WI38 (cell line): ENCODE data around the gene SSR4.

Experiments
- H3K4me3 ChIP-seq: 2 replicates; pipeline ENCODE4 v1.5.1; 2011; ENCODE audit warnings: low read depth, mild to moderate bottlenecking, control low read depth, low read length
- TF ChIP-seq, protein P1 (sequence below): IDR thresholded peaks from 2 replicates; pipeline ENCODE4 v1.5.1; 2012; ENCODE audit warnings: low read depth, mild to moderate bottlenecking, control low read depth, low read length

The SSR4 gene

GRCh38 chrX:153763298-153763932 lies 31.1 kb upstream of the SSR4 start:
- H3K4me3 ChIP-seq: no peak overlapping the region
- TF ChIP-seq, protein P1, sequence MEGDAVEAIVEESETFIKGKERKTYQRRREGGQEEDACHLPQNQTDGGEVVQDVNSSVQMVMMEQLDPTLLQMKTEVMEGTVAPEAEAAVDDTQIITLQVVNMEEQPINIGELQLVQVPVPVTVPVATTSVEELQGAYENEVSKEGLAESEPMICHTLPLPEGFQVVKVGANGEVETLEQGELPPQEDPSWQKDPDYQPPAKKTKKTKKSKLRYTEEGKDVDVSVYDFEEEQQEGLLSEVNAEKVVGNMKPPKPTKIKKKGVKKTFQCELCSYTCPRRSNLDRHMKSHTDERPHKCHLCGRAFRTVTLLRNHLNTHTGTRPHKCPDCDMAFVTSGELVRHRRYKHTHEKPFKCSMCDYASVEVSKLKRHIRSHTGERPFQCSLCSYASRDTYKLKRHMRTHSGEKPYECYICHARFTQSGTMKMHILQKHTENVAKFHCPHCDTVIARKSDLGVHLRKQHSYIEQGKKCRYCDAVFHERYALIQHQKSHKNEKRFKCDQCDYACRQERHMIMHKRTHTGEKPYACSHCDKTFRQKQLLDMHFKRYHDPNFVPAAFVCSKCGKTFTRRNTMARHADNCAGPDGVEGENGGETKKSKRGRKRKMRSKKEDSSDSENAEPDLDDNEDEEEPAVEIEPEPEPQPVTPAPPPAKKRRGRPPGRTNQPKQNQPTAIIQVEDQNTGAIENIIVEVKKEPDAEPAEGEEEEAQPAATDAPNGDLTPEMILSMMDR: no peak

GRCh38 chrX:153763989-153764755 lies 30.3 kb upstream of the SSR4 start, which contains the start of gene PLXNB3:
TSS of gene PLXNB3 (plus strand) at chrX:153764249. CDS start at chrX:153765536, 1,287 bp downstream.
- no peak within 1 kb of the TSS for H3K4me3 ChIP-seq
- TF ChIP-seq, protein P1: peak; percentile 68

DNA sequence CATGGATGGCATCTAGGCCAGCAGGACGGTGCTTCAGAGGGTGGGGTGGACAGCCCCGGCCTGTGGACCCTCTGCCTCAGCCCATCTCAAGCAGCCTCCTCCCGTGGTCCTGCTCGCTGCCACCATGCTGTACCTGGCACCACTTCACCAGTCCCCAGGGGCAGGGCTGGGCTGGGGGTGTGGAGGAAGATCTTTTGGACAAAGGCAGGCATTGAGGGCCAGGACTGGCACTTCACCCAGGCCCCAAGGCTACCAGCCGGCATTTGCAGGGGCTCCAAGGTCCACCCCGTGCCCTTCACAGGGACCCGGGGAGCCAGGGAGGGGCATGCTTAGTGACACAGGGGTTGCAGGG lies 29.7 kb upstream of the SSR4 start:
- H3K4me3 ChIP-seq: no peak overlapping the region
- TF ChIP-seq, protein P1: no peak

DNA sequence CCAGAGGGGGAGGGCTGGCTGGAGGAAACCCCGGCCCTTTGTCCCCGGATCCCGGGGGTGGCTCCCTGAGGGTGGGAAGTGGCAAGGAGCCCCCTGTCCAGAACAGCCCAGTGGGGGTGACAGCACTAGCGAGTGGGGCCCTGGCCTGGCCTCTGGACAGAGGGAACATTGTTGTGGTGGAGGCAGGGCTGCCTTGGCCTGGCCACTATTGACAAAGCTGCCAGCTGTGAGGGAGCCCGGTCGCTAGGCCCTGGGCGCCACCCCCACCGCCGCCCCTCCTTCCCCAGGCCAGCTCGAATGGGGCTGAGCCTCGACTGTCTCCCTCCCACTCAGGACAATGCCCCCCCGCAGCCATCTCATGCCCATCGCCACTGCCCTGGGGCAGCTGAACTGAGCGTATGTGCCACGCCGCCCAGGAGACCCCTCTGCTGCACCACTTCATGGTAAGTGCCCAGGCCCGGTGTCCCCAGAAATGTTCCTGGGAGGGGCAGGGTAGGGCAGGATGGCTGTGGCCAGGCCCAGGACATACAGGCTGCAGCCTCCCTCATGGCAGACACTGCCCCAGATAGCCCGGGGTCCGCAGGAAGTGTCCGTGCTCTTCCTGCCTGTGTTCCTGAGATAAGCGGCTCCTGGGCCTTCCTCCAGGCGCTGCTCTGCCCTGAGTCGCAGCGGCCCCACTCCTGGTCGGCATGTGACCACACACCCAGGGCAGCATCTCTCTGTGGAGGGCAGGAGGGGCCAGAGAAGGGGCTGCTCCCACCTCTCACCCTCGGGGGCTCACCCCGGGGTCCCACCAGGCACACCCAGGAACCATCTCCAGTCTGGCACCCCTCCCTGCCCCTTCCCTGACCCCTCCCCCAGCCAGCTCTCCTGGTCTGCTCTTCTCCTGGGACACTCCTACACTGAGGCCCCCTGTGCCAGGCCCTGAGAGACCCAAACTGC lies 29.1 kb upstream of the SSR4 start:
- TF ChIP-seq, protein P1: no peak
- peak overlapping the region; percentile 61 for H3K4me3 ChIP-seq

DNA sequence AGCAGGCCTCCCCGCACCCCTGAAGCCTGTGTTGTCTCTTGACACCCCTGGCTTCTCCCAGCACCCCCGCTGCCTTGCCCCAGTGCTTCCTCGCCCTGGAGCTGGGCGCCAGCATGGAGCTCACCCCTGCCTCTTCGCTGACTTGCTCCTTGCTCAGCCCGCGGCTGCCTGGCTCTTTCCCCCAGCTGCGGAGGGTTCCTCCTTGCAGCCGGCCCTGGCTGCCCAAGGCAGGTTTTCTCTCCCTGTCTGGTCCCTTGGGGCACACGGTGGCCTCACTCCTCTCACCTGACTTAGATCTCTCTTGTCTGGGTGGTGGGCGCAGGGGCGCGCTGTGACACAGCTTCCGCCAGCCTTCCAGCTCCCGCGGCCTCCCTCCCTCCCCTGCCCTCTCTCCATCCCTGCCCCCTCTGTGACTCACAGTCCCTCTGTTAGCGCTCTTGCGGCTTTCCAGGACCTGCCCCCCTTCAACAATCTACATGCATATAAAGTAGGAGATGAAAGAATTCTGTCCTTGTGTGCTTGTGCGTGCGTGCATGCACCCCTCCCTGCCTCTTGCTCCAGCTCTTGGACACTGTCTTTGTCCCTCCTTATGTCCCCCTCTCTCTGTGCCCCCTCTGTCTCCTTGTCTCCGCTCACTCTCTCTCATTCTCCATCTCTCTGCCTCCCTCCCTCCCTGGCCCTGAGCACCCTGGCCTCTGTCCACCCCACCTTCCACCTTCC lies 28.2 kb upstream of the SSR4 start:
- peak overlapping the region; percentile 61 for H3K4me3 ChIP-seq
- TF ChIP-seq, protein P1: no peak

- no peak overlapping the region for H3K4me3 ChIP-seq
- TF ChIP-seq, protein P1: no peak
These were observed 27.4 kb upstream of the SSR4 start for GRCh38 chrX:153766871-153767673.
